ENCODE data around the gene TAF15.

DNA sequence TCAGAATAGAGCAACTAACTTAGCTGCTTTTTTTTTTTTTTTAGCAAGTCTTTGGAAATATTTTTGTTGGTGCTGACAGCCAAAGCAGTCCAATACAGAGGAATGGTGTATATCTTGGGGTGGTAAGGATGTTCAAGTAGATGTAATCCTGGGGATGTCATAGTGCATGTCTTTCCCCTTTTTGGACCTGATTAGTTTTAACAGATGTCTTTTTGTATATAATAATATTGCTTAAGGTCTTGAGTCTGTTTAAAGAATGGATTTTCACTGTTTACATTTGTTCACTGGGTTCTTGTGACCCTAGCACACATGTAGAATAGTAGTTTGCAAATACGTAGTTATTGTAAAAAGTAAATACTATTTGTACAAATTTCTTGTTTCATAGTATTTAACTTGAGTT lies 7.9 kb downstream of the TAF15 start:
- TF ChIP-seq, protein P1, sequence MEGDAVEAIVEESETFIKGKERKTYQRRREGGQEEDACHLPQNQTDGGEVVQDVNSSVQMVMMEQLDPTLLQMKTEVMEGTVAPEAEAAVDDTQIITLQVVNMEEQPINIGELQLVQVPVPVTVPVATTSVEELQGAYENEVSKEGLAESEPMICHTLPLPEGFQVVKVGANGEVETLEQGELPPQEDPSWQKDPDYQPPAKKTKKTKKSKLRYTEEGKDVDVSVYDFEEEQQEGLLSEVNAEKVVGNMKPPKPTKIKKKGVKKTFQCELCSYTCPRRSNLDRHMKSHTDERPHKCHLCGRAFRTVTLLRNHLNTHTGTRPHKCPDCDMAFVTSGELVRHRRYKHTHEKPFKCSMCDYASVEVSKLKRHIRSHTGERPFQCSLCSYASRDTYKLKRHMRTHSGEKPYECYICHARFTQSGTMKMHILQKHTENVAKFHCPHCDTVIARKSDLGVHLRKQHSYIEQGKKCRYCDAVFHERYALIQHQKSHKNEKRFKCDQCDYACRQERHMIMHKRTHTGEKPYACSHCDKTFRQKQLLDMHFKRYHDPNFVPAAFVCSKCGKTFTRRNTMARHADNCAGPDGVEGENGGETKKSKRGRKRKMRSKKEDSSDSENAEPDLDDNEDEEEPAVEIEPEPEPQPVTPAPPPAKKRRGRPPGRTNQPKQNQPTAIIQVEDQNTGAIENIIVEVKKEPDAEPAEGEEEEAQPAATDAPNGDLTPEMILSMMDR (IDR thresholded peaks at IDR 0.05), result no peak
- no peak for TF ChIP-seq POLR2A (IDR thresholded peaks at IDR 0.05)

Measured in right lobe of liver (tissue), 4 donors.